Liver (tissue), 9 donors: ENCODE measurements around the gene SLC12A1. TPM values are rescaled to one million over a fixed set of nuclear protein-coding genes. Genes with fewer than 3 reads are reported as not detected.

Experiments used
- DNase-seq: peaks from one replicate; pipeline ENCODE4 v3.0.0-alpha.2; 2017; ENCODE audit warnings: low spot score
- H3K27ac ChIP-seq, 2 donors: one replicate each; pipeline ENCODE4 v1.7.0; 2013; ENCODE audit warnings: inconsistent platforms in 2 of 2, low read length in 2 of 2, control low read depth in 1 of 2, low read depth in 1 of 2, mild to moderate bottlenecking in 1 of 2
- H3K27me3 ChIP-seq, 4 donors: one replicate each; pipeline versions ENCODE4 v1.6.1 to v1.7.0; 2013; ENCODE audit warnings: low read length in 3 of 4, inconsistent platforms in 1 of 4, mild to moderate bottlenecking in 1 of 4, moderate library complexity in 1 of 4; ENCODE audit not compliant: control insufficient read depth in 4 of 4, insufficient read depth in 4 of 4
- H3K36me3 ChIP-seq, 4 donors: one replicate each; pipeline versions ENCODE4 v1.6.1 to v1.7.0; 2013; ENCODE audit warnings: low read length in 3 of 4, mild to moderate bottlenecking in 3 of 4, low read depth in 1 of 4, moderate library complexity in 1 of 4; ENCODE audit not compliant: control insufficient read depth in 4 of 4, insufficient read depth in 3 of 4
- H3K4me1 ChIP-seq, 4 donors: one replicate each; pipeline versions ENCODE4 v1.6.1 to v1.7.0; 2013; ENCODE audit warnings: low read length in 3 of 4, mild to moderate bottlenecking in 3 of 4, moderate library complexity in 1 of 4; ENCODE audit not compliant: control insufficient read depth in 4 of 4, insufficient read depth in 4 of 4
- H3K4me3 ChIP-seq, 3 donors: one replicate each; pipeline versions ENCODE4 v1.6.1 to v1.7.0; 2013; ENCODE audit warnings: low read length in 3 of 3, control low read depth in 1 of 3, low read depth in 1 of 3, mild to moderate bottlenecking in 1 of 3
- H3K9ac ChIP-seq, 2 donors: one replicate each; pipeline ENCODE4 v1.7.0; 2013; ENCODE audit warnings: low read length in 2 of 2, mild to moderate bottlenecking in 2 of 2, moderate library complexity in 2 of 2, control low read depth in 1 of 2, low read depth in 1 of 2
- H3K9me3 ChIP-seq, 4 donors: one replicate each; pipeline versions ENCODE4 v1.6.1 to v1.7.0; 2013; ENCODE audit warnings: low read length in 3 of 4; ENCODE audit not compliant: control insufficient read depth in 4 of 4
- EGR1 ChIP-seq, 2 donors: IDR thresholded peaks; 2 replicates each; pipeline ENCODE4 v1.6.1; 2016 to 2018; ENCODE audit warnings: antibody characterized with exemption in 2 of 2, low read depth in 2 of 2
- FOXA1 ChIP-seq: IDR thresholded peaks from 2 replicates; pipeline ENCODE4 v1.6.1; 2016; ENCODE audit warnings: antibody characterized with exemption
- FOXA2 ChIP-seq: IDR thresholded peaks from 2 replicates; pipeline ENCODE4 v1.6.1; 2016; ENCODE audit warnings: antibody characterized with exemption
- GABPA ChIP-seq, 2 donors: IDR thresholded peaks in 1 of 2; conservative IDR thresholded peaks in 1 of 2; 2 replicates each; pipeline ENCODE4 v1.6.1; 2016; ENCODE audit warnings: antibody characterized with exemption in 2 of 2, mild to moderate bottlenecking in 1 of 2, moderate library complexity in 1 of 2
- HNF4A ChIP-seq, 2 donors: conservative IDR thresholded peaks; 2 replicates each; pipeline ENCODE4 v1.6.1; 2016; ENCODE audit warnings: antibody characterized with exemption in 2 of 2, mild to moderate bottlenecking in 2 of 2
- HNF4G ChIP-seq: IDR thresholded peaks from 2 replicates; pipeline ENCODE4 v1.6.1; 2016; ENCODE audit warnings: antibody characterized with exemption
- JUND ChIP-seq, 2 donors: IDR thresholded peaks; 2 replicates each; pipeline ENCODE4 v1.6.1; 2016; ENCODE audit warnings: antibody characterized with exemption in 2 of 2
- MAX ChIP-seq: IDR thresholded peaks from 2 replicates; pipeline ENCODE4 v1.6.1; 2016; ENCODE audit warnings: antibody characterized with exemption
- NR2F2 ChIP-seq: IDR thresholded peaks from 2 replicates; pipeline ENCODE4 v1.6.1; 2016; ENCODE audit warnings: antibody characterized with exemption
- RAD21 ChIP-seq, 2 donors: IDR thresholded peaks; 2 replicates each; pipeline ENCODE4 v1.6.1; 2016; ENCODE audit warnings: antibody characterized with exemption in 2 of 2, mild to moderate bottlenecking in 2 of 2
- REST ChIP-seq: IDR thresholded peaks from 2 replicates; pipeline ENCODE4 v1.6.1; 2016; ENCODE audit warnings: antibody characterized with exemption, mild to moderate bottlenecking
- RXRA ChIP-seq, 2 donors: IDR thresholded peaks; 2 replicates each; pipeline ENCODE4 v1.6.1; 2017 to 2018; ENCODE audit warnings: antibody characterized with exemption in 2 of 2, mild to moderate bottlenecking in 1 of 2
- SP1 ChIP-seq: IDR thresholded peaks from 2 replicates; pipeline ENCODE4 v1.6.1; 2018; ENCODE audit warnings: antibody characterized with exemption, mild to moderate bottlenecking
- TAF1 ChIP-seq: conservative IDR thresholded peaks from 2 replicates; pipeline ENCODE4 v1.6.1; 2016; ENCODE audit warnings: antibody characterized with exemption, mild to moderate bottlenecking
- YY1 ChIP-seq: IDR thresholded peaks from 2 replicates; pipeline ENCODE4 v1.6.1; 2016; ENCODE audit warnings: antibody characterized with exemption, mild to moderate bottlenecking
- WGBS: extraction: QIAGEN DNeasy Blood & Tissue Kit; methylation state at CpG from one replicate; pipeline ENCODE4 v1.1.7; 2013; 5-methylcytosine and 5-hydroxymethylcytosine counted together
- polyA plus RNA-seq, 2 donors: library from polyadenylated mRNA; stranded (reverse) in 1 of 2; unstranded in 1 of 2; fragments of 200-250 nt in 1 of 2; fragments of >200 nt in 1 of 2; fragmentation: Nextera tagmentation in 1 of 2; extraction: Ambion mirVana in 1 of 2; gene quantifications; one replicate each; pipeline versions ENCODE4 v1.2.1 to v1.2.3, GENCODE V29; 2013 to 2015
- total RNA-seq, 2 donors: library from RNA; depleted of rRNA; stranded (reverse); fragments of >200 nt; gene quantifications; one replicate each; pipeline ENCODE4 v1.2.3, GENCODE V29; 2014
- TF ChIP-seq, protein P1 (sequence below): IDR thresholded peaks from 2 replicates; pipeline ENCODE4 v1.6.1; 2016; ENCODE audit warnings: antibody characterized with exemption
- TF ChIP-seq, protein P2 (sequence below): fragments of 150-350 bp; IDR thresholded peaks from 2 replicates; pipeline ENCODE4 v1.5.1; 2017; ENCODE audit warnings: improper control_type of control experiment, low read depth, low read length; ENCODE audit not compliant: missing input control
- donor health status: healthy.
- donor health status: healthy.
- donor health status: healthy.
- donor health status: healthy.
- donor health status: healthy.

Gene SLC12A1
- total and polyA plus RNA-seq, 4 donors, result 0.03 to 0.42 (median 0.09) TPM

DNA sequence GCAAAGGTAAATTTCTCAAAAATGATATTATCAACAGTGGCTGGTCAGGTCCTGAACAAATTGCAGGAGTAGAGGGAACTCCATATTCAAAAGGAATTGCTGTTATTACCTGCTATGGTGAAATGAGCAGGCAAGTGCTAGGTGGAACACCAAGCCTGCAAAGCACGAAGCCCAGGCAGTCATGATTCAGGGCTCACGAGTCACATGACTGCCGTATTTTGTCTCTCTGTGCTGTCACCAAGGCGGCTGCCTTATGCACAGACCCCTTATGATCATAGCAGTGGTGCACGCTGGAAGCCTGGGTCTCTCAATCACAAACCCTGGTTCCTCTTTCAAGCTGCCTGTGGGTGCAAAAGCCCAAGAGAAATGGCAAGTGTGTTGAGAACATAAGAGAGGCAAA is 24.4 kb downstream of the SLC12A1 start:
- H3K9me3 ChIP-seq, result no peaks in the 10 kb centered on the region
- no peaks in the 10 kb centered on the region for H3K36me3 ChIP-seq
- no peaks in the 10 kb centered on the region for H3K4me1 ChIP-seq
- H3K27ac ChIP-seq, result no peak overlapping the region
- H3K4me3 ChIP-seq, result no peak overlapping the region
- no peaks in the 10 kb centered on the region for H3K27me3 ChIP-seq
- no peak for DNase-seq
- 81% methylated on average over 5 of the region's 5 CpGs for WGBS
- H3K9ac ChIP-seq, result no peak overlapping the region
- TF ChIP-seq, protein P1, sequence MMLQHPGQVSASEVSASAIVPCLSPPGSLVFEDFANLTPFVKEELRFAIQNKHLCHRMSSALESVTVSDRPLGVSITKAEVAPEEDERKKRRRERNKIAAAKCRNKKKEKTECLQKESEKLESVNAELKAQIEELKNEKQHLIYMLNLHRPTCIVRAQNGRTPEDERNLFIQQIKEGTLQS, result no peak
- TF ChIP-seq JUND (IDR thresholded peaks at IDR 0.05), result no peak
- TF ChIP-seq FOXA1, result no peak
- TF ChIP-seq YY1, result no peak
- TF ChIP-seq GABPA (IDR thresholded peaks at IDR 0.05 in 1 of 2, conservative IDR thresholded peaks at IDR 0.05 in 1 of 2), result no peak

DNA sequence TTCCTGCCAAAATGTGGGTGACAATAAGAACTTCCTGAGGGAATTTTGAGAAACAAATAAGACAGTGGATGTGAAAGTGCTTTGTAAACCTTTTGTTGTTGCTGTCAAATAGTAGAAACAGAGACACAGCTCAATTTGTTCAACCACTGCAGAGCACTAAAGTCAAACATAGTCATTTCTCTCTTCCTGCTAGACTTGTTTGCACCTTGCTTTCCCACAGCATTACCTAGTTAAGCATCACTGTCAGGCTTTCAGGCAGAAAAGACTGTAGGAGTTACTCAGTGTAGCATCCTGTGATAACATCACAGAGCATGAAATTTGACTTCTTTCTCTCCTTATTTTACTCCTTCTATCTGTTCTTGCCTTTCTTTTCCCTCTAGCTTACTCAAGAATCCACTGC is 27.1 kb downstream of the SLC12A1 start:
- no peak for DNase-seq
- H3K36me3 ChIP-seq, result no peaks in the 10 kb centered on the region
- TF ChIP-seq NR2F2 (no peak), HNF4G (no peak), EGR1 (IDR thresholded peaks at IDR 0.05; ENCODE audit: low read depth in 2 of 2) (no peak), JUND (IDR thresholded peaks at IDR 0.05) (no peak), GABPA (IDR thresholded peaks at IDR 0.05 in 1 of 2, conservative IDR thresholded peaks at IDR 0.05 in 1 of 2) (no peak), RAD21 (IDR thresholded peaks at IDR 0.05) (no peak), REST (no peak), TAF1 (no peak), HNF4A (conservative IDR thresholded peaks at IDR 0.05) (no peak), FOXA2 (no peak), YY1 (no peak), SP1 (no peak), FOXA1 (no peak), MAX (no peak), RXRA (IDR thresholded peaks at IDR 0.05) (no peak)
- TF ChIP-seq, protein P1, result no peak
- TF ChIP-seq, protein P2, sequence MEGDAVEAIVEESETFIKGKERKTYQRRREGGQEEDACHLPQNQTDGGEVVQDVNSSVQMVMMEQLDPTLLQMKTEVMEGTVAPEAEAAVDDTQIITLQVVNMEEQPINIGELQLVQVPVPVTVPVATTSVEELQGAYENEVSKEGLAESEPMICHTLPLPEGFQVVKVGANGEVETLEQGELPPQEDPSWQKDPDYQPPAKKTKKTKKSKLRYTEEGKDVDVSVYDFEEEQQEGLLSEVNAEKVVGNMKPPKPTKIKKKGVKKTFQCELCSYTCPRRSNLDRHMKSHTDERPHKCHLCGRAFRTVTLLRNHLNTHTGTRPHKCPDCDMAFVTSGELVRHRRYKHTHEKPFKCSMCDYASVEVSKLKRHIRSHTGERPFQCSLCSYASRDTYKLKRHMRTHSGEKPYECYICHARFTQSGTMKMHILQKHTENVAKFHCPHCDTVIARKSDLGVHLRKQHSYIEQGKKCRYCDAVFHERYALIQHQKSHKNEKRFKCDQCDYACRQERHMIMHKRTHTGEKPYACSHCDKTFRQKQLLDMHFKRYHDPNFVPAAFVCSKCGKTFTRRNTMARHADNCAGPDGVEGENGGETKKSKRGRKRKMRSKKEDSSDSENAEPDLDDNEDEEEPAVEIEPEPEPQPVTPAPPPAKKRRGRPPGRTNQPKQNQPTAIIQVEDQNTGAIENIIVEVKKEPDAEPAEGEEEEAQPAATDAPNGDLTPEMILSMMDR, result no peak
- H3K9me3 ChIP-seq, result no peaks in the 10 kb centered on the region
- no peak overlapping the region for H3K27ac ChIP-seq
- no peak overlapping the region for H3K4me3 ChIP-seq
- H3K27me3 ChIP-seq, result peaks cover 0 to 2% (median 0%) of the 10 kb centered on the region in 4 donors
- no peak overlapping the region for H3K9ac ChIP-seq
- H3K4me1 ChIP-seq, result no peaks in the 10 kb centered on the region
